ENCODE results near the gene KATNB1. TPM values are rescaled to one million over a fixed set of nuclear protein-coding genes. Genes with fewer than 3 reads are reported as not detected.

The KATNB1 gene
- total RNA-seq, 2 experiments from 2014 or later: 37.4 to 43.5 TPM

DNA sequence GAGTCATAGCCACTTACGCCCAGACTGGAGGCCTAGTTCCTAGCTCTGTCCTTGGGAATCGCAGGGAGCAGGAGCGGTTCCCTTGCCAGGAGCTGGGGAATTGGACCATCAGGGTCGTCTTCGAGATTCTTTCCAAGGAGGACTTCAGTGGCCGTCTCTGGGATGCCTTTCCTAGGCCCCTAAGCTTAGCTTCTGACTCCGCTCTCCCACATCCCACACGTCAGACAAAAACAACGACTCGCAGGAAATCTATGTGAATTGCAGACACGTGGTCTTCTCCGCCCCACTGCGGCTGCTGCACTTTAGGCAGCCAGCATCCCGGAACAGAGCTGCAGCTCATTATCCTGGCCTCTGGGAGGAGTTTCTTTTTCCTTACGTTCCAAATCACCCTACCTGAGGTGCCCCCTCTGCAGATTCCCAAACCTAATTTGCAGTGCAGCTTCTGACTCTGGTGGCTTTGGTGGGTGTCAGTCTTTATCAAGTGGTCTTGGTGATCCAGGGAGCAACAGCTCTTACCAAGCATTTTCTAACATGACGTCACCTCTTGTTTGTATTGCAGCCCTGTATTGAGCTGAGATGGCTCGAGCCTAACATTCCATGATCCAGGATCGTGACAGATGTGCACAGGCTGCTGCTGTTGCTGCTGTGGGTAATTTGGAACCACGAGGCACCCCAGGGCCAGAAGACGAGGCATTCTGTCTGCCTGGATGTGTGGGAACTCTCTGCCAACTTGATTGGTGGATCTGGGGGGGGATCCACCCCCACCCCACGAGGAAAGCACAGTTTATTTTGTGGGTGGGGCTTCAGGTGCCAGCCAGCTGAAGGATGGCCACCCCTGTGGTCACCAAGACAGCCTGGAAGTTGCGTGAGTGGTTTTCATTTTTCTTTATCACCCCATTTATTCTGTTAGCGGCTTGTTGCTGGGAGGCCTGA, 1.1 kb downstream of the KATNB1 start:
- peak overlapping the region; percentile 62; the same call in 1 of the 2 replicates for H2AFZ ChIP-seq (ENCODE audit: low read length)
- no peaks in the 10 kb centered on the region for H4K20me1 ChIP-seq (ENCODE audit: insufficient read depth, low read length)
- no TSS peak for BruUV-seq (replicated peaks)
- peak; percentile 53 for DNase-seq (ENCODE audit: low spot score)
- H3K27ac ChIP-seq (ENCODE audit: low read depth, low read length, poor library complexity, severe bottlenecking): peak overlapping the region; percentile 23
- no peaks in the 10 kb centered on the region for H3K9me3 ChIP-seq (ENCODE audit: low read length)
- H3K9me2 ChIP-seq (ENCODE audit: insufficient read depth, low read length): no peaks in the 10 kb centered on the region
- ChIA-PET CTCF (ENCODE audit: unreplicated experiment) (no interaction called here), POLR2A (interaction anchor here (0.7 to 2.0 kb wide), 4 partner anchors 9 to 150 kb away, joined by 3 to 5 read pairs (median 3); no protein-coding TSS in a partner anchor)
- intact Hi-C loops (cut with micrococcal nuclease; ENCODE audit: unreplicated experiment): no loop called here
- TF ChIP-seq, protein P1, sequence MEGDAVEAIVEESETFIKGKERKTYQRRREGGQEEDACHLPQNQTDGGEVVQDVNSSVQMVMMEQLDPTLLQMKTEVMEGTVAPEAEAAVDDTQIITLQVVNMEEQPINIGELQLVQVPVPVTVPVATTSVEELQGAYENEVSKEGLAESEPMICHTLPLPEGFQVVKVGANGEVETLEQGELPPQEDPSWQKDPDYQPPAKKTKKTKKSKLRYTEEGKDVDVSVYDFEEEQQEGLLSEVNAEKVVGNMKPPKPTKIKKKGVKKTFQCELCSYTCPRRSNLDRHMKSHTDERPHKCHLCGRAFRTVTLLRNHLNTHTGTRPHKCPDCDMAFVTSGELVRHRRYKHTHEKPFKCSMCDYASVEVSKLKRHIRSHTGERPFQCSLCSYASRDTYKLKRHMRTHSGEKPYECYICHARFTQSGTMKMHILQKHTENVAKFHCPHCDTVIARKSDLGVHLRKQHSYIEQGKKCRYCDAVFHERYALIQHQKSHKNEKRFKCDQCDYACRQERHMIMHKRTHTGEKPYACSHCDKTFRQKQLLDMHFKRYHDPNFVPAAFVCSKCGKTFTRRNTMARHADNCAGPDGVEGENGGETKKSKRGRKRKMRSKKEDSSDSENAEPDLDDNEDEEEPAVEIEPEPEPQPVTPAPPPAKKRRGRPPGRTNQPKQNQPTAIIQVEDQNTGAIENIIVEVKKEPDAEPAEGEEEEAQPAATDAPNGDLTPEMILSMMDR (conservative IDR thresholded peaks at IDR 0.05; ENCODE audit: low read length): 0 out of 2 replicates have a peak, but pooled peaks have one; percentile 29
- TF ChIP-seq EZH2phosphoT487 (IDR thresholded peaks at IDR 0.05; ENCODE audit: borderline replicate concordance, low read depth, low read length): no peak
- H3K4me2 ChIP-seq (ENCODE audit: low read length): peak overlapping the region; percentile 93
- H3K4me3 ChIP-seq (ENCODE audit: low read depth, low read length, poor library complexity, severe bottlenecking): peak overlapping the region; percentile 86
- H3K4me1 ChIP-seq (ENCODE audit: insufficient read depth, low read length, poor library complexity, severe bottlenecking): peaks cover 16% of the 10 kb centered on the region
- H3K36me3 ChIP-seq (ENCODE audit: insufficient read depth, low read length): peaks cover 9% of the 10 kb centered on the region; the same call in 1 of the 2 replicates
- no peaks in the 10 kb centered on the region for H3K79me2 ChIP-seq (ENCODE audit: insufficient read depth, low read depth, low read length)

DNA sequence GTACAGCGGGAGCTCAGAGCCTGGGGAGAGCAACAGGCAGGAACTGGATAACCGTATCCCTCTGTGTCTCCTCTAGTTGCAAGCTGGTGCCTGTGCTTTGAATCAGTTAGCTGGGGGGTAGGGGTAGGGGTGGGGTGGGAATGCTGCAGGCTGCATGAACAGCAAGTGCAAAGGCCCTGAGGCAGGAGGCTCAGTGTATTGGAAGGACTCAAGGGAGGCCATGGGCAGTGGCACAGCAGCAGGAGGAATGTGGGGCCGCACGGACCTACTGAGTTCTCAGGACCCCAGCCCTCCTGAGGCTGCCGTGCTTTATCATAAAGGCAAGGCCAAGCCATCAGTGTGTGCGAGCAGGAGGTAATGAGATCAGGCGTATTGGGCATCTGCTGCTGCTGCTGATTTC, 3.3 kb downstream of the KATNB1 start:
- H2AFZ ChIP-seq (ENCODE audit: low read length): no peak overlapping the region
- peaks cover 24% of the 10 kb centered on the region for H3K4me1 ChIP-seq (ENCODE audit: insufficient read depth, low read length, poor library complexity, severe bottlenecking)
- no peaks in the 10 kb centered on the region for H3K9me2 ChIP-seq (ENCODE audit: insufficient read depth, low read length)
- TF ChIP-seq EZH2phosphoT487 (IDR thresholded peaks at IDR 0.05; ENCODE audit: borderline replicate concordance, low read depth, low read length): no peak
- TF ChIP-seq, protein P1 (conservative IDR thresholded peaks at IDR 0.05; ENCODE audit: low read length): no peak
- no peaks in the 10 kb centered on the region for H4K20me1 ChIP-seq (ENCODE audit: insufficient read depth, low read length)
- H3K27ac ChIP-seq (ENCODE audit: low read depth, low read length, poor library complexity, severe bottlenecking): no peak overlapping the region
- H3K36me3 ChIP-seq (ENCODE audit: insufficient read depth, low read length): peaks cover 9% of the 10 kb centered on the region; the same call in 1 of the 2 replicates
- intact Hi-C loops (cut with micrococcal nuclease; ENCODE audit: unreplicated experiment): no loop called here
- H3K79me2 ChIP-seq (ENCODE audit: insufficient read depth, low read depth, low read length): no peaks in the 10 kb centered on the region
- DNase-seq (ENCODE audit: low spot score): no peak
- CTCF ChIA-PET (ENCODE audit: unreplicated experiment): no interaction called here
- H3K4me3 ChIP-seq (ENCODE audit: low read depth, low read length, poor library complexity, severe bottlenecking): no peak overlapping the region
- POLR2A ChIA-PET: no interaction called here
- no peaks in the 10 kb centered on the region for H3K9me3 ChIP-seq (ENCODE audit: low read length)
- no peak overlapping the region for H3K4me2 ChIP-seq (ENCODE audit: low read length)
- no TSS peak for BruUV-seq (replicated peaks)

Data from OCI-LY7 (cell line).